GM21576 (cell line): Measurements from ENCODE around the gene KRTAP10-3.

Source experiments
- ATAC-seq: cut with Tn5 transposase; IDR thresholded peaks from one replicate; pipeline ENCODE4 v1.9.1; 2021; ENCODE audit warnings: mild to moderate bottlenecking, moderate library complexity; ENCODE audit not compliant: unreplicated experiment

The KRTAP10-3 gene

DNA sequence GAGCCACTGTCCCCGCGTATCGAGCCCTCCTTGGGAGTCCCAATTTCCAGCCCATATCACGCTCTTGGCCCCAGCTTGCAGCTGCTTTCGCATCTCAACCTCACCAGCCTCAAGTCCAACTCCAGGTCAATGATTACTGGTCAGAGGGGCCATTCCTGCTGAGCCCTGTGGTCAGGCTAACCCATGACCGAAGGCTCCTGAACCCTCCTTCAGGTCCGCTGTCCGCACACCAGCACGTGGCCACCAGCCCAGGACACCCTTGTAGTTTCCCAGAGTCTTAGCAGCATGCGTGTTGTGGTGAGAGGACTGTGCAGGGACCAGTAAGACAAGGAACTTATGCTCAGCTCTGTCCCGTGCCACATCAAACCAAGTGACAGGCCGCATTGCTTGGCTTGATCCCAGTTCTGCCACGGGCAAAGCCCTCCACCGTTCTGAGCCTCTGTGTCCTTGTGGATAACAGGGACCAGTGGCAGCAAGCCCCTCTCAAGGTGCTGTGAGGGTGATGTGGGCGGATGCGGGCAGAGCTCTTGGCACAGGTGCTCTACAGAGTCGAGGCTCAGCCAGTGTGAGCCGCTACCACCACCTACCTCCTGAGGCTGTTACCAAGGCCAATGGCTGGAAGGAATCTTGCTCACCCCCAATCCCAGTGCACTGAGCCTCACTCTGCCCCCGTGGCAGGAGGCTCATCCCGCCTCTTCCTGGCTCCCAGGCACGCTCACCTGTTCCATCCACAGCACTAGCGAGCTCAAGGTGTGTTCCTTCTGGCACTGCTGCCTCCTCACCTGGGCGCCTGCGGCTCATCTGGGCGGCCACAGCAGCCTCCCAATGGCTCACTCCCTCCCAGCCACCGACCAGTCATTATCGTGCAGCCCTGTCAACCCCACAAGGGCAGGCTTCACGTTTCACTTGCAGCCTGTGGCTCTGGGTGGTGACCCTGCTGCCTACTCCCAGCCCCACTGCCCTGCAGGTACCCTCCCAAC is 39.0 kb downstream of the KRTAP10-3 start:
- no peak for ATAC-seq

DNA sequence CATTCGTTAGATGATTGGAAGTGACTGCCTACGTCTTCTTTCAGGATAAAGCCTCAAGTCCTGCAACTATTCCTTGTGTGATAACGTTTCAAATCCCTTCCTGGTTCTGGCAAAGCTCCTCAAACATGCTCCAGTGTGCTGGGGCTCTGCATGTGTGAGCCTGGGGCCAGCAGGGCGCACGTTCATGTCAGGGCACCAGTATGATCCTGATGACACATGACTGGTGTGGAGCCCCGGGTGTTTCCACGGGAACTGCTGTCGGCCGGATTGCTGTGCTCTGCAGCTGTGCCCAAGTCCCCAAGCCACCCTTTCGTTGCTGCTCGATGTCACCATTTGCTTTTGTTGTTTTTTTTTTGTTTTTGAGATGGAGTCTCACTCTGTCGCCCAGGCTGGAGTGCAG is 39.9 kb downstream of the KRTAP10-3 start:
- no peak for ATAC-seq

DNA sequence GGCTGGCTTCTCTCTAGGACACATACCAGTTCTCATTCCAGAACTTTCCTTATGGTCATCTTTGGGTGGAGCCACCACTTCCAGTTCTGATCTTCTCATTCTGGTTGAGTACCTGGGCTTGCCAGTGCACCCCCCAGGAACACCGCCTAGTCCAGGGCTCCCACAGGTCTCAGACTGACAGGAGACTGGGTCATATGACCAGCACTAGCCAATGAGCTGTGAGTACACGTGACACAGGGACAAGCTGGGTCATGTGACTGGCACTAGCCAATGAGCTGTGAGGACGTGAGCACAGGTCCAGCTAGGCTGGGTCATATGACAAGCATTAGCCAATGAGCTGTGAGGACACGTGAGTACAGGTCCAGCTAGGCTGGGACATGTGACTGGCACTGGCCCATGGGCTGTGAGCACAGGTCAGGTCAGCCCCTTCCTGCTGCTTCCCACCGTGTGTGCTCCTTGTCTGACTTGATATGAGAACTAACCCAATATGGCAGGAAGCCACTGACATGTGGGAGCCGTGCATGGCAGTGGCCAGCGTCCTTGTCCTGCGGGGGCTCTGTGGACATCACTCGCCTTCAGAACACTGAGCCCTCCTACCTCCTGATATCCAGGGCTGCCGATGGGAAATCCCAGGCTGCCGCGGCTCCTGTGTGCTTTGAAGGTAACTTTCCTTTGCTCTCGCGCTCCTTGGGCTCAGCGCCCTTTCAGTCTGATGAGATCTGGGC is 41.3 kb downstream of the KRTAP10-3 start:
- ATAC-seq = no peak

- ATAC-seq = no peak
Measured at GRCh38 chr21:44516828-44517174, 41.8 kb downstream of the KRTAP10-3 start.

- no peak for ATAC-seq
Measured at GRCh38 chr21:44516342-44516741, 42.3 kb downstream of the KRTAP10-3 start.

- ATAC-seq = no peak
Measured at GRCh38 chr21:44515359-44516165, 43.0 kb downstream of the KRTAP10-3 start.

DNA sequence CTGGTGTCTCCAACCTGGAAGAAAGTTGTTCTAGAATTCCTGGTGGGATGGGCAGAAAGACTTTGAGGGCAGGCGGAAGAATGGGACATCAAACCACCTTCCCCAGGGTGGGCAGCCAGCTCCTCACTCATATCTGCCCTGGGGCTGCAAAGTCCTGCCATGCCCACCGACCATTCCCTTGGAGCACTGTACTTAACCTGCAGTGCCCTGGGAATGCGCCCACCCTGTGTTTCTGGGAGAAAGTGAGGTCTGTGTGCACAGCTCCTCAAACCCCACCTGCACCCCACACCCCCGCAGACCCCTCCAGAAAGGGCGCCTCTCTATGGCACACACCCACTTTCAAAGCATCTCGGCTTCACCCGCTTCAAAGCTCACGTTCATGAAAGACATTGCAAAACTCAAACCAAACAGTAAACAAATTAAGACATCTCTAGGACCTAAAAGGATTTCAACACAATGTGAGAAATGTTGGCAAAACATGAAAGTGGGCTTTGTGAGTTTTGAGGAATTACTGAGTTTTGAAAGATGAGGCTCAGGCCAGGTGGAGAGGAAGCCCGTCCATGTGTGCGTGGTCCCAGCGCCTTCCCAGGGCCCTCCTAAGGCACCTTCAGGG is 43.7 kb downstream of the KRTAP10-3 start:
- ATAC-seq = no peak

DNA sequence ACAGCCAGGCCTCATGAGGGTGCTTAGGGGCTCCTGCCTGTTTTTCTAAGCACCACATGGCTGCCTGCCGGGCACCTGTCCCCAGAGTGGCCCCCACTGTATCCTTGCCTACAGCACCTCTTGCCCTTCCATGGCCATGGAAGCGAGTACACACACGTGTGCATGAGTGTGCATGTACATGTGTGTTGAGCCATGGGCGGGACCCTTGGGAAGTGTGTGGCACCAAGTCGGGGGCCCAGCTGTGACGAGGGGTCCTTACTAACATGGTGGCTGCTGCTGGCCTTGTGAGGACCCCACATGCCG is 44.4 kb downstream of the KRTAP10-3 start:
- no peak for ATAC-seq

- no peak for ATAC-seq
Measured at GRCh38 chr21:44513389-44514217, 45.0 kb downstream of the KRTAP10-3 start.

GRCh38 chr21:44512496-44513388 is 45.9 kb downstream of the KRTAP10-3 start:
- no peak for ATAC-seq

DNA sequence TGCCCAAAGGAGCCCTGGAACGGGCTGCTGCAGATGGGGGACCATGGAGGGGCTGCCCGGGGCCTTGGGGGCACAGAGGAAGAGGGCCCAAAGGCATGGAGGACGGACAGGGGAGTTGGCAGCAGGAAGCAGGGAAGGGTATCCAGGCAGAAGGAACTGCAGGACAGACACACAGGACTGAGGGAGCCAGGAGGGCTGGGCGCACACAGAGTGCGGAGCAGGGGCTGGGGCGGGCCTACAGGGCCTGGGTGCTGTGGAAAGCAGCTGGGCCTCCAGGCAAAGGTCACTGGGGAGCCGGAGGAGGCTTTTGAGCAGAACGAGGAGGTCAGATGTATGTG is 46.7 kb downstream of the KRTAP10-3 start:
- ATAC-seq = no peak

- no peak for ATAC-seq
Measured at GRCh38 chr21:44511219-44511937, 47.2 kb downstream of the KRTAP10-3 start.

GRCh38 chr21:44510508-44511218 is 47.9 kb downstream of the KRTAP10-3 start:
- ATAC-seq = no peak

GRCh38 chr21:44510109-44510507 is 48.5 kb downstream of the KRTAP10-3 start:
- ATAC-seq = no peak

- no peak for ATAC-seq
Measured at GRCh38 chr21:44509539-44509938, 49.1 kb downstream of the KRTAP10-3 start.

- ATAC-seq = no peak
Measured at GRCh38 chr21:44508711-44509445, 49.7 kb downstream of the KRTAP10-3 start.

- ATAC-seq = no peak
Measured at GRCh38 chr21:44508426-44508710, 50.2 kb downstream of the KRTAP10-3 start.
